Epidermal melanocyte (primary cell): ENCODE results near the gene RTTN.
"Not testable (repeated sequence)": the region's sequence is repeated elsewhere in the genome, so short reads cannot be mapped to it uniquely, and the experiment has no call there.

Experiments
- DNase-seq: peaks from one replicate; pipeline ENCODE4 v3.0.0; 2011; ENCODE audit warnings: low spot score; ENCODE audit not compliant: insufficient read length

The RTTN gene

DNA sequence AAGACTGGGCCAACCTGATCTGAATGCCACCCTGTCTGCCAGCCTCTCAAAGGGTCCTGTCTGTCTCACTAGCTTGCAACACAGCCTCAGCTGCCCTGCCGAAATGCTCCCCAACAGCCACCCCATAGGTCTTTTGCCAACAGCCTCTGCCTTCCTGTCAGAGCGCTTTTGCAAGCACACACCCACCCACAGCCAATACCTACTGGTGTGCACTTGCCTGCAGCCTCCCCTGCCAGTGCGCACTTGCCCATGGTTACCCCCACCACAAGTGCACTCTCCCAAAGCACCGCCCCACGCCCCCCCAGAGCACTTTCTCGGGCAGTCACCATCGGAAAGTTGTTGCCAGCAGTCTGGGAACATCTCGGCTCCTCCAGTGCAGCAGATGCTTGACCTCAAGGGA lies 48.6 kb downstream of the RTTN start:
- no peak for DNase-seq

GRCh38 chr18:70154591-70155194 lies 50.8 kb downstream of the RTTN start:
- no peak for DNase-seq

DNA sequence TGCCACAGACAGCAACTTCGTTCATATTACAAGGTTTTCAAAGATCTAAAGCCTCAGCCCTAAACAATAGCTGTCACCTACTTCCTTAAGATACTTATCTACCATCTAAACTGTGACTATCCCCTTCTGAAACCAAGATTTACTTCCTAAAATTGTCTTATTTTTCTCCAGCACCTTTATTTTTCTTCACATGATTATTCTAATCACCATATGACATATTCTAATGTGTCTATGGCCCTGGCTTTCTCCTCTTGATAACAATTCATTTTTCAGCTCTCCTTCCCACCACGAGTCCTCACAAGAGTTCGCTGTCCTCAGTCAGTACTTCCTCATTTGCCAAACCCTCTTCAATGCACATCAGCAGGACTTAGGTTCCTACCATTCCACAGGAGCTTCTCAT lies 53.9 kb downstream of the RTTN start:
- no peak for DNase-seq

DNA sequence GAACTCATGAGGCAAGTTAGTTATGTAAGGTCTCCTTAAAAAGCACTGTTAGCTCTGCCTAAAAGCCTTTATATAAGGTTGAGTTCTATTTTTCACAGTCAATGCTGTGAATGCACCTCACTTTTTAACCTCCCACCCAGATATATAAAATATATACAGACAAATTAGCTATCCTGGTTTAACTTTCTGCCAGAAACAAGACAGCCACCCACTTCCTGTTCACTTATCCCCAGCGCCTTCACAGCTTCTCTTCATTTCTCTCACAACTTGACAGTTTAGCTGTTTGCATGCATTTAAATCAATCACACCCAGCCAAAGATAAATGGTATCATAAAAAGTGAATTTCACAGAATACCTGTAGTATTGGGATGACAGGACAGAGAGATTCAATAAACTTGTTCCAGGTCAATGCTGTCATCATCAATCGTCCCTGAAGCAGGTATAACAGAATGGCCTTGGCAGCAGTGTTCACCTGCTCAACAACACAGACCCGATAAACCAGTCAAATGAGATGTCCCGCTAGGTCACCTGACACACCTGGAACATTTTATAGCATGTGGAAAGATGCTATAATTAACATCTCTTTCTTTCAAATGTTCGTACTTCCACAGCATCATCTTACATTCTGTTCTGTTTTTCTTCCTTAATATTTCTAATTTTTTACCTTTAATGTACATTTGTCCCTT lies 55.7 kb downstream of the RTTN start:
- no peak for DNase-seq

DNA sequence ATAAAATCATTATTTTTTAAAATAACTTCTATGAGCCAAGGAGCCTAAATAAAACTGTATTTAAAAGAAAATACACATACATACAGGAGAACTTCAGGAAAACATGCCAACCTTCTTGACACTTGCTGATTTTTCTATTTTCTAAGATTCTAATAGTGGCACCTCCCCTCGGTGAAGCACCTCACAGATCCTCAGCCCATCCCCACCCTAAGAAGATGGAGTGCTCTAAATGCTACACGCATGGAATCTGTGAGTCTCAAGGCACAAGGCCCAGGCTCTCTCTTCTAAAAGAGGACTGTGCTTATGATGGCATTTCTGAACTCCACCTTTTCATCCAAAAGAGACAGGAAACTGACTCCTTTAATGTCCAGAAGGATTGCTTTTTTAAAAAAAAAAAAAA lies 56.3 kb downstream of the RTTN start:
- DNase-seq, result no peak

DNA sequence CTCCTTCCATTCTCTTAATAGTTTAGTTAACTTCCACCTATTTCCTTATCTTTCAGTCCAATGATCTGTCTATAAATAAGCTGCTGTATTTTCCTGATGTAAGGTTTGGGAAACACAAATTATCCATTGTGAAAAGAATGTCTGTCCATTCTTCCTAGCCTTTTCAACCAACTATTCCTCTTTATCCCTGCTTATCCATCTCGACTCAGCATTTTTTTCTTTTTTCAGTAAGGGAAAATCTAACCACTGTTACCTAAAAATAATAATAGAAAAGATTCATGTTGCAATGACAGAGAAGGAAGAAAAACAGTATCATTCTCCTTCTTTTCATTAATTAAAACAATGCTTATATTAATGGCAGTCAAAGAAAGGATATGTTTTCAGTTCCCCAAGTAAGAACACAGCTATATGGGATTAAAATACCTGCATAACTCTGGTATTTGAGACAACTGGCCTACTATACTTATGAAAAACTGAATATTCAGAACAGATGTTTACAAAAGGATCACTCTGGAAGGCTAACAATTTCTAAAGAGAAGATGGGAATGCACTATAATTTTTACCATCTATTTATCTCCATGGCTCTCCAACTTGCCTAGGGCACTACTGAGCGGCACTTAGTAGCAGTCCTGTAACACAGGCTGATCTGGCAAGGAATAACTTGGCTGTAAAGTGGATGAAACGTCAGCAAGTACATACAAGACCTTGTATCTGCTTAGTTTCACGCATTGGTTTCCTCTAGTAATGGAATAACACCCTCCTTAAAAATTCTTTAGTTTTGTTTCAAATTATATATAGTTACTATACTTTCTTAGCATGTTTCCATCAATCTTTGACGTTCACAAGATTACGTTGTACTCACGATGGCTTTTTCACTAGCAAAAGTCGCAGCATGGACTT lies 57.2 kb downstream of the RTTN start:
- no peak for DNase-seq

- no peak for DNase-seq
Measured at GRCh38 chr18:70146174-70146573, 59.3 kb downstream of the RTTN start.

DNA sequence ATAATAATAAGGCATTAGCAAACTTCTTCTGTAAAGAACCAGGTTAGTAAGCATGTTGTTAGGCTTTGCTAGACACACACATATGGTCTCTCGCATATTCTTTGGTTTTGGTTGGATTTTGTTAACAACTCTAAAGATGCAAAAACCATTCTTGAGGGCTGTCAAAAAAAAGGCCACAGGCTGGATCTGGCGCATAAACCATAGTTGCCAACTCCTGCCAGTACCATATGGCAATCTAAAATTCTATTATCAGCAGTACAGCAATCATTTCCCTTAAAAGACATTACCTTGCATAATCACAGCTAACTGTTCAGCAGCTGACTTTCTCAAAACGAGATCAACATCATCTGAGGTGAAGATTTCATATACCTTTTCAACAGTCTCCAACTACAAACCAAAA lies 63.5 kb downstream of the RTTN start:
- DNase-seq, result no peak

- DNase-seq, result no peak
Measured at GRCh38 chr18:70139138-70139537, 66.3 kb downstream of the RTTN start.

GRCh38 chr18:70135604-70136003 lies 69.9 kb downstream of the RTTN start:
- no peak for DNase-seq

DNA sequence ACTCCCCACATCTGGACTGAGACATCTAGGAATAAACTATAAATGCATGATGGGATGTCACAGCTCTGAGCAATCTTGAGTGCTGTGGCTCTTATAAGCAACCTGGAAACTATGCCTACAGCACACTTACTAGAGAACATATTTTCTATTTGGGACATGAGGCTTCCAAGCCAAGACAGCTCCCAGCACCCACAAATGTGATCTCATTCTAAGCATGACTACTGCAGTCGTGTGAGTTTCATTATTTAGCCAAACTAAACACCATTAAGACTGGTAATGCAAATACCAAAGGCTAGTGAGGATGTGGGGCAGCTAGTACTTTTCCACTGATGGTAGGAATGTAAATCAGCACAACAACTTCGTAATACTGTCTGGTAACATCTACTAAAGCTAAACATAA lies 72.5 kb downstream of the RTTN start:
- no peak for DNase-seq

- no peak for DNase-seq
Measured at GRCh38 chr18:70128271-70128670, 77.2 kb downstream of the RTTN start.

DNA sequence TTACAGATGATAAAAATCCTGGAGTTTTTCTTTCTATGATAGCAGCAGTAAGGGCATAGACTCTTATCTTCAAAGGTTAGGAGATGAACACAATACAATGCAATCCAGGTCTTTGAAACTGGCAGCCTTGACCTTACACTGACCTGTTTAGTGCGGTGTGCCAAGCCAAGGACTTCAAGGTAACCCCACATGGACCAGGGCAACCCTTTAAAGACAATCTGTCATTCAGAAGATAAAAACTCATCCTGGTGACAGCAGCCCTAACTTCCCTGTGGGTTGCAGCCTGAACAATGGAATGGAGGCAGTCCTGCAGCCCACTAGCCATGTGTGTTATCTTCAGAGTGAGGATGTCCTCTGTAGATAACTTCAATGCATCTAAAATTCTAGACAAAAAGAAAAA lies 78.1 kb downstream of the RTTN start:
- no peak for DNase-seq

DNA sequence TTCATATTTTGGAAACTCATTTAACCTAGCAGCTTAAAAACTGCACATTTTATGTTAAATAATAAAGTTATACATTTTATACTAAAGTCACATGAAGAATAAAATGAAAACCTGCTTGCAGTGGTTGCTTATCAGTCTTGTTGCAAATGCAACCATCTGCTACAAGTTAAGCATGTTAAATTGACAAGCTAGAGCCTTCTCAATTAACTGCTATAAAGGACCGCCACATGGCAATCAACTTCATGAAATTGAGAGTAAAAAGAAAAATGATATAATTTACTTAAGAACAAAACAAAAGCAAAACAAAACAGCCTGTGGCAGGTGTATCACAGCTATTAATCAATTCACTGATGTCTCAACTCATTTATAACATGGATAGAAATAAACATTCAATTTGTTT lies 78.7 kb downstream of the RTTN start:
- no peak for DNase-seq

DNA sequence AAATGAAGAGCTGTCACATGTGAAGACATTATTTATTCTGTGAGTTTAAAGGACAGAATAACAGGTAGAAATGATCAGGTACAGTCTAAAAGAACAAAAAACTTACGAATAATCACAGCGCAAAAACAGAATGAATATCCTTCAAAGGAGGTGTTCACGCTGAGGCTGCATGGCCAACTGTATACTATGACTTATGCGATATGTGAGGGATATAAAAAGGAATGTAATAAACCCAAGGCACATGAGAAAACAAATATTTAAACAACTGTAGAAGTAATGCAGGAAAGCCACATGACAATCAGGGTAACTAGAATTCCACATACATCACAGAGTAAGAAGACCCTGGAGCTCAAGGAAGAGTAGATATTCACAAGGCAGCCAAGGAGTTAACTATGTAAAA lies 81.3 kb downstream of the RTTN start:
- no peak for DNase-seq

GRCh38 chr18:70121842-70122241 lies 83.6 kb downstream of the RTTN start:
- no peak for DNase-seq

GRCh38 chr18:70116949-70117348 lies 88.5 kb downstream of the RTTN start:
- no peak for DNase-seq

DNA sequence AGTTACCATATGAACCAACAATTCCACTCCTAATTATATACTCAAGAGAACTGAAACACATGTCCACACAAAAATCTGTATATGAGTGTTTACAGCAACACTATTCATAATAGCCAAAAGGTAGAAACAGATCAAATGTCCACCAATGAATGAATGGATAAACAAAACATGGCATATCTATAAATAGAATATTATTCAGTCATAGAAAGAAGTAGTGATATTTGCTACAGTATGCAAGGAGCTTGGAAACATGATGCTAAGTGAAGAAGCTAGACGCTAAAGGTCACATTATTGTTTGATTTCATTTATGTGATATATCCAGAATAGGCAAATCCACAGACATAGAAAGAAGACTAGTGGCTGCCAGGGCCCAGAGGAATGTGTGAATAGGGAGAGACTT lies 92.0 kb downstream of the RTTN start:
- DNase-seq, result no peak

- no peak for DNase-seq
Measured at GRCh38 chr18:70110678-70111077, 94.8 kb downstream of the RTTN start.

GRCh38 chr18:70107091-70107490 lies 98.4 kb downstream of the RTTN start:
- DNase-seq, result no peak

DNA sequence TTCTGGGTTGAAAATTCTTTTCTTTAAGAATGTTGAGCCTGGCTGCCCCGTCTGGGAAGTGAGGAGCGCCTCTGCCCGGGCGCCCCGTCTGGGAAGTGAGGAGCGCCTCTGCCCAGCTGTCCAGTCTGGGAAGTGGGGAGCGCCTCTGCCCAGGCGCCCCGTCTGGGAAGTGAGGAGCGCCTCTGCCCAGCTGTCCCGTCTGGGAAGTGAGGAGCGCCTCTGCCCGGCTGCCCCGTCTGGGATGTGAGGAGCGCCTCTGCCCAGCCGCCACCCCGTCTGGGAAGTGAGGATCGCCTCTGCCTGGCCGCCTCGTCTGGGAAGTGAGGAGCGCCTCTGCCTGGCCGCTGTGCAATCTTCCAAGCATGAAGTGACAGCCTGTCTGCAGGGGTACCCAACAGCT lies 102.6 kb downstream of the RTTN start:
- DNase-seq, result not testable (repeated sequence)

- DNase-seq, result no peak
Measured at GRCh38 chr18:70089858-70090257, 115.6 kb downstream of the RTTN start.

- no peak for DNase-seq
Measured at GRCh38 chr18:70086085-70086484, 119.4 kb downstream of the RTTN start.
